Measurements from ENCODE around the gene SLC2A3. TPM values are rescaled to one million over a fixed set of nuclear protein-coding genes. Genes with fewer than 3 reads are reported as not detected.
"Not testable (repeated sequence)": the region's sequence is repeated elsewhere in the genome, so short reads cannot be mapped to it uniquely, and the experiment has no call there.

The SLC2A3 gene
- total RNA-seq, 2 donors from 2014 or later, result 21.6 to 33.5 TPM

- DNase-seq; ATAC-seq; intact Hi-C loops (cut with DNase I): not testable (repeated sequence)
Measured at GRCh38 chr12:7954877-7955276, 18.9 kb upstream of the SLC2A3 start.

GRCh38 chr12:7954418-7954817 is 18.4 kb upstream of the SLC2A3 start:
- intact Hi-C loops (cut with DNase I); DNase-seq: not testable (repeated sequence)
- ATAC-seq, result peak in 1 of 2 donors; percentile 73

GRCh38 chr12:7953912-7954311 is 17.9 kb upstream of the SLC2A3 start:
- ATAC-seq; intact Hi-C loops (cut with DNase I); DNase-seq: not testable (repeated sequence)

DNA sequence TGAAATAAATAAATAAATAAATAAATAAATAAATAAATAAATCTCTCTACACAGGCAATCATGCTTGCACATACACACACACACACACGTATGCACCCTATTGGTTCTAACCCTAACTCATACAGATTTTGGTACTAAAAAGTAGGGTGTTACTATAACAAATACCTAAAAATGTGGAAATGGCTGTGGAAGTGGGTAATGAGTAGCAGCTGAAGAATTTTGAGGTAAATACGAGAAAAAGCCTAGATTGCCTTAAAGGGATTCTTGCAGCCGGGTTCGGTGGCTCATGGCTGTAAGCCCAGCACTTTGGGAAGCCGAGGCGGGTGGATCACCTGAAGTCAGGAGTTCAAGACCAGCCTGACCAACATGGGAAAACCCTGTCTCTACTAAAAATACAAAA is 15.7 kb upstream of the SLC2A3 start:
- no peak for DNase-seq
- ATAC-seq, result no peak
- intact Hi-C loops (cut with DNase I), result no loop called here

DNA sequence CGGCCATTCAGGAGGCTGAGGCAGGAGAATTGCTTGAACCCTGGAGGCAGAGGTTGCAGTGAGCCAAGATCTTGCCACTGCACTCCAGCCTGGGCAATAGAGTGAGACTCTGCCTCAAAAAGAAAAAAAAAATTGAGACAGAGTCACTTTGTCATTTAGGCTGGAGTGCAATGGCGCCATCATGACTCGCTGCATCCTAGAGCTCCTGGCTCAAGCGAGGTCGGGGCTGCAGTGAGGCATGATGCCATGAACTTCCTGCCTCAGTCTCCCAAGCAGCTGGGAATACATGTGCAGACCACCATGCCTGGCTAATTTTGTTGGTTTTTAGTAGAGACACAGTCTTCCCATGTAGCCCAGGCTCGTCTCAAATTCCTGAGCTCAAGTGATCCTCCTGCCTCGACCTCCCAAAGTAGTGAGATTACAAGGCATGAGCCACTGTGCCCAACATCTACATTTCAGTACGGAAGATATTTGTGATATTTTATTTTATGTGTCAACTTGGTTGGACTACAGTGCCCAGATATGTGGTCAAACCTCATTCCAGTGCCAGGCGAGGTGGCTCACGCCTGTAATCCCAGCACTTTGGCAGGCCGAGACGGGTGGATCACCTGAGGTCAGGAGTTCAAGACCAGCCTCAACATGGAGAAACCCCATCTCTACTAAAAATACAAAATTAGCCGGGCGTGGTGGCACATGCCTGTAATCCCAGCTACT is 14.4 kb upstream of the SLC2A3 start:
- DNase-seq; ATAC-seq; intact Hi-C loops (cut with DNase I): not testable (repeated sequence)

DNA sequence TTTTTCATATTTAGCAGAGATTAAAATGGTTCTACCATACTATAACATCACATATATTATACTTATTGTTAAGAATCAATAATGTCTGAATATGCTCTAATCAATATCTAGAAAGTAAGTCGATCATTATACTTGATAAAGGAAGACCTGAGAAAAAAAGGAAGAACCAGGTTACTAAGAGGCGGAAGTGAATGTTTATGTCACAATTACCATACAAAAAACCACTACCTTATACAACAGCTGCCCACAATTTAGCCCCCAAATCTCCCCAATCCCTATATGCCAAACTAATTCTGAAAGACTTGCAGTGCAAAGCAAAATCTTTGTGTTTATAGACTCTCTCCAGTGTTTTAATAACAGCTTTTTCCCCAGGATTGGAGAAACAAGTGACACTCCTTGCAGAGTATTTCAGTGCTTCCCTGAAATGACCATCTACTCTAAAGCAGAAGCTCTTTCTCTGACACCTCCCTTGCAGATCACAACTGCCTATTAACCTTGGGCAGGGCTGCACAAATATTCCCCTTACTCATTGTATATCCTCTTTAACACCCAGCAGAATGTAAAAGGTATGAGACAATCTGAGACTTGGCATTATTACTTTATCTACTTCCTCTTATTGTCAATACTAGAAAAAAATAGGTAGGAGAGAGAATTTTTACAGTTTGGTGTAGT is 12.7 kb upstream of the SLC2A3 start:
- DNase-seq (no peak), ATAC-seq (no peak)
- intact Hi-C loops (cut with DNase I), result no loop called here

DNA sequence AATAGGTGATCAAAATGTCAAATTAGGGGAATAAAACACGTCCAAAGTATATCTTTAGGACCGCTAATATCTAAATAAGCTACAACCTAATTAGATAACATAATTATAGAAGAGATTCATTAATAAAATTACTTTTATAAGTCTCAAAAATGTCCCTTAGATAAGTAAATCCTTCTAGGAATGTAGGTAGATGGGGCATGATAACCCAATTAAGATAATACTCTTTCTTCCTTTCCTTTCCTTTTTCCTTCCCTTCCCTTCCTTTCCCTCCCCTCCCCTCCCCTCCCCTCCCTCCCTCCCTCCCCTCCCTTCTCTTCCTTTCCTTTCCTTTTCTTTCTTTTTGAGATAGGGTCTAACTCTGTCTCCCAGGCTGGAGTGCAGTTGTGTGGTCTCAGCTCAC is 11.0 kb upstream of the SLC2A3 start:
- intact Hi-C loops (cut with DNase I), result no loop called here

GRCh38 chr12:7944760-7945159 is 8.8 kb upstream of the SLC2A3 start:
- intact Hi-C loops (cut with DNase I); ATAC-seq; DNase-seq: not testable (repeated sequence)

More for the DNA sequence above, 11.0 kb upstream of the SLC2A3 start:
- ATAC-seq (no peak), DNase-seq (no peak)

DNA sequence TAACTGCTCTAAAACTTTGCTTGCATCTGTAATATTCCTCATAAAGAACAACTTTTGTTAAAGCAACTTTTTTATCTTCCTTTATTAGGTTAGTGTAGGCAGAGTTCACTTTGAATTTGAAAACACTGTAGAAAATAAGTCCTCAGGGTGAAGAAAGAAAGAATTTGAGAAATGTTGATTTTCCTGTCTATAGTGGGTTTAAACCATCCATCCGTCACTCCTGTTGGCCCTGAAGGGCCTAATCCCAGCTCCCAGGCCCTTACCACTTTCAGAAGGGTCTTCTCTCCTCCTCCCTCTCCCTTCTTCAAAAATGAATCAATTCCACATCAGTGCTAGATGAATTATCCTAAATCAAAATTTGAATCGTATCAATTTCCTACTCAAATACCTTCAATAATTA is 4.9 kb upstream of the SLC2A3 start:
- no peak for ATAC-seq
- no peak for DNase-seq
- intact Hi-C loops (cut with DNase I), result no loop called here

DNA sequence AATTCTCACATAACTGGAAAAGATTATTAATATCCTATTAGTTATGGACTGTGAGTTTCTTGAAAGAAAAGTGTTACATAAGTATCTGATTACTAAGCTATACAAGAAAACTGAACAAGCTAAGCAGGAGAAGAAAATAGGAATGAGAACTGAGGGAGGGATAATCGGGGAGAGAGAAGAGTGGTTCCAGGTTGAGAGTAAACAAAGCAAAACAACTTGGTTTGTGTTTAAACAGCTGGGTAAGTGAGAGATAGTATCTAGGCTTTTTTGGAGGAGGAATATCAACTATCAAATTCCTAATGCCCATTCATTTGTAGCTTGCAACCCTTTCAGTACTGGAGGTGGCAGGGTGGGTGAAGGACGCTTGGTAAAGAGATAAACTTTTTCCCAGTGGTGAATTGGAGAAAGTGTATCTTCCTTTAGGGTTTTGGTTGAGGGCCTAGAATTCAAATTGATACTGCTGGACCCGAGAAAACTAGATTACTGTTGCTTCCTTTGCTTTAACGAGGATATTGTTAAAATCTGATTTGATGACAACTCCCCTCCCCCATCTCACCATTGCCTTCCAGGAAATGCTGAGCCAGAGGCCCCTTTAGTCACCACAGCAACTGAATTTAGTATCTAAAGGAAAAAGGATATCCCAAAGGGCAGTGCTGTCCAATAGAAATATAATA is 2.0 kb upstream of the SLC2A3 start:
- intact Hi-C loops (cut with DNase I), result loop anchor here in 1 of 2 donors (5.0 kb wide), 1 partner anchor 34 kb away; no protein-coding TSS in a partner anchor
- no peak for ATAC-seq
- no peak for DNase-seq

GRCh38 chr12:7934889-7935492 is 996 bp downstream of the SLC2A3 start:
- DNase-seq, result no peak
- no peak for ATAC-seq
- intact Hi-C loops (cut with DNase I), result loop anchor here (2.0 to 5.0 kb wide), 3 partner anchors 37 to 62 kb away; no protein-coding TSS in a partner anchor

DNA sequence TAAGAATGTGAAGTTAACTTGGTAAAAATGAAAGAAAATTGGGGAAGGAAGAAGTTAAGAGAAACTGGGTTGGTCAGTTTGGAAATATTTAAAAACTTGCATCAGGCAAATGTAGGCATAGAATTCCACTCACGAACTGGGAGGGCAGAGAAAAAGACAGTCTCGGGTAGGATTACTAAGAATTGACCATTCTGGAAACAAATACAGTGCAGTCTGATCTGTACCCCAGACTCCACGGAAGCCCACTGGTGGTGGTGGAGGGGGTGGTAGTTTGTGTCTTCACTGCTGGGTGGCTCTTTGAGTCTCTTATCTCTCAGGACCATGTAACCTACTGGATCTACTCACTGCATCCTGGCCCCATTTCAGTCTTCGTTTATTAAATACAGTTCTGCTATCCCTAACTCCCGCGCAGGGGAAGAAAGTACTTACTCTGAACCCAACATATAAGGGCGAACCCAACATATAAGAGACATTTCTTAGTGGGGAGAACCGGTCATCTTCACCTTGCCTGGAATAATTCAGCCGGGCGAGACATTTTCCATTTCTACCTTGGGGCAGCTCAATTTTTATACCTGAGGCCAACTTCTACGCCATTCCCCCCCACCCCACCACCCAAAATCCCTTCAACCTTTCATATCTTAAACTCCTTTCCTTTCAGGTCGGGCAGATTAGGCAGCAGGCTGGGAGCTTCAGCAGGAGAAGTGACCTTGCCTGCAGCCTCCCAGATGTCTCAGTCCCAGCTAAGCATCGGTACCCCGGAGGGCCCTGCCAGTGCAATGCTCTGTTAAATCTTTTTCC is 1.7 kb downstream of the SLC2A3 start:
- ATAC-seq (no peak), DNase-seq (no peak)
- intact Hi-C loops (cut with DNase I), result loop anchor here (2.0 to 5.0 kb wide), 2 partner anchors 61 to 63 kb away; no protein-coding TSS in a partner anchor

- intact Hi-C loops (cut with DNase I), result loop anchor here in 1 of 2 donors (5.0 kb wide), 1 partner anchor 64 kb away; no protein-coding TSS in a partner anchor
- peak; percentile 88 to 90 for ATAC-seq
- peak; percentile 80 for DNase-seq
Measured at GRCh38 chr12:7933255-7933726, 2.7 kb downstream of the SLC2A3 start.

GRCh38 chr12:7932599-7933240 is 3.3 kb downstream of the SLC2A3 start:
- DNase-seq, ATAC-seq: not testable (repeated sequence)
- intact Hi-C loops (cut with DNase I), result loop anchor here in 1 of 2 donors (5.0 kb wide), 1 partner anchor 65 kb away; no protein-coding TSS in a partner anchor

GRCh38 chr12:7929083-7929792 is 6.7 kb downstream of the SLC2A3 start:
- intact Hi-C loops (cut with DNase I), result no loop called here
- ATAC-seq (no peak), DNase-seq (no peak)

DNA sequence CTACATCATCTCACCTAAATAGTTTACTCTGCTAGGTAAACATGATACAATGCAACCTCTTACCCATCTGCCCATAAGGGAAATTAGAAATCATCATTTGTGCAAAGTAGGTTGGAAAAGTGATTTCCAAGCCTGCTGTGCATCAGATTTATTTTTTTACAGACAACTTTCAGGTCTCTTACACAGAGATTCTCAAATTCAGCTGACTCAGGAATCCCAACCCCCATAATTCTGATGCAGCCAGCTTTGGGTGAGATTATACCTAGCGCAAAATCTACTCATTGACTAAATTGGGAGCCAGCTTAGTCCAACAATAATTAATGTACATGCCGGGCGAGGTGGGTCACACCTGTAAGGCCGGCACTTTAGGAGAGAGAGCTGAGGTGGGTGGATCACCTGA is 8.5 kb downstream of the SLC2A3 start:
- intact Hi-C loops (cut with DNase I), result no loop called here
- ATAC-seq (no peak), DNase-seq (no peak)

GRCh38 chr12:7926068-7926666 is 9.8 kb downstream of the SLC2A3 start:
- DNase-seq; intact Hi-C loops (cut with DNase I); ATAC-seq: not testable (repeated sequence)

Measured in left cardiac atrium (tissue), 4 donors.